ES-I3 (cell line): ENCODE data around the gene FBXL7.

Source experiments
- H3K36me3 ChIP-seq: 2 replicates; pipeline ENCODE4 v1.6.1; 2013; ENCODE audit warnings: mild to moderate bottlenecking, low read length, control low read depth, moderate library complexity; ENCODE audit not compliant: insufficient read depth
- H3K4me1 ChIP-seq: 2 replicates; pipeline ENCODE4 v1.6.1; 2013; ENCODE audit warnings: mild to moderate bottlenecking, control low read depth, low read length; ENCODE audit not compliant: insufficient read depth
- H3K9ac ChIP-seq: 2 replicates; pipeline ENCODE4 v1.6.1; 2013; ENCODE audit warnings: low read depth, mild to moderate bottlenecking, low read length, moderate library complexity
- H3K9me3 ChIP-seq: 2 replicates; pipeline ENCODE4 v1.6.1; 2013; ENCODE audit warnings: mild to moderate bottlenecking, low read length, moderate library complexity; ENCODE audit not compliant: control insufficient read depth, insufficient read depth

Gene FBXL7

DNA sequence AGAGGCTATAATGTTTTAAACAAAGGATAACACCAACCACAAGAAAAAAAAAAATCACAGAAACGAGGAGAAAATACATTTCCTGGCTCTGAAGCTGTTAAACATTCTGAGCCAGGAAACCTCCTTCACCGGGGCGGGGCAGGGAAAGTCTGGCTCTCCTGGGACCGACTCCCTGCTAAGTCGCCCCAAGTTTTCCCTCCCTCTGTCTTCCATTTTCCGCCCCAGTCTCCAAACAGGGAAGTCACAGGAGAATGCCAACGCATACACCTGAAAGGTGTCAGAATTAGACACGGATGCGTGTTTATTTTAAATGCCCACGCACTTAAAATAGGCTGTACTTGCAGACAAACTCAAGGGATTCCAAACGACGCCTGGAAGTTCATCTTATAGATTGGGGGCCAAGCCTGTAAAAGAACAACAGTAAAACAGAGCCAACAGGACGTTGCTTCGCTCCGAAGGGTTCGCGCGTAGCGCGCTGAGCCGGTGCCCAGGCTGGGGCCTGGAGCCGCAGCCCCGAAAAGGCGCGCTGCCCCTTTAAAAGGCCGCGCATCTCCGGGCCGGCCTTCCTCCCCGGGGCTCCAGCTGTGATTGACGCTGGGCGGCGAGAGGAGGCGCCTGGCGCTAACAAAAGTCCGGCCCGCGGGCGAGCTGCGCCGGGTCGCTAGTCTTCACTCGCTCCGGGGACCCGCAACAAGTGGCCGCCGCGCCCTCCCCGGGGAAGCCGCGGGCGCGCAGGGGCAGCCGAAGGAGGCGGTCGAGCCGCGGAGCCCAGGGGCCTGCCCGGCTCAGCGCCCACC lies at the start of gene FBXL7:
Gene FBXL7 (plus strand): TSS at position 653 of the 797 bp plus-strand sequence.
- Histone ChIP-seq H3K36me3 (no peaks in the 10 kb centered on the region), H3K9ac (peak within 1 kb of the TSS; percentile 87), H3K4me1 (peaks cover 3% of the 10 kb centered on the region; the same call in 1 of the 2 replicates), H3K9me3 (no peaks in the 10 kb centered on the region)

- H3K9ac ChIP-seq = no peak overlapping the region
- no peaks in the 10 kb centered on the region for H3K36me3 ChIP-seq
- no peaks in the 10 kb centered on the region; the same call in 1 of the 2 replicates for H3K9me3 ChIP-seq
- H3K4me1 ChIP-seq = no peaks in the 10 kb centered on the region
Measured at GRCh38 chr5:15450473-15450872, 49.5 kb upstream of the FBXL7 start.

- Histone ChIP-seq H3K9me3 (no peaks in the 10 kb centered on the region; the same call in 1 of the 2 replicates), H3K4me1 (no peaks in the 10 kb centered on the region), H3K9ac (no peak overlapping the region), H3K36me3 (no peaks in the 10 kb centered on the region)
Measured at GRCh38 chr5:15450949-15451348, 49.0 kb upstream of the FBXL7 start.

DNA sequence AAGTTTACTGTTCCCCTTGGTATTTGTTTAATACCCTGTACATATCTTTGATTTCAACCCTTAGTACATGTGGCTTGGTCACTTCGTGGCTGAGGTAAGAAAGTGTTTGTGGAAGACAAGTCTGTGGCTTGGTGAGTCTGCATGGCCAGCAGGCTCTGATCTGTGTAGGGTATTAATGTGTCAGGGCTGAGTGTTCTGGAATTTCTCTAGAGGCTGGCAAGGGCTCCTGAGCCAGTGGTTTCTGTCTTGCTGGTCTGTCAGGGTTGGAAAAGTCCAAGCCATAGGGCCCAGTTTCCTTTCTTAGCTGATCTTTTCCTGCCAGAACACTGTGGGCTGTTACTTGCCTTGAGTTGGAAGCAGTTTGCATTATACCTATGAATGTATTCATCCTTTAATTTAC lies 48.0 kb upstream of the FBXL7 start:
- H3K9me3 ChIP-seq = no peaks in the 10 kb centered on the region; the same call in 1 of the 2 replicates
- H3K36me3 ChIP-seq = no peaks in the 10 kb centered on the region
- H3K4me1 ChIP-seq = no peaks in the 10 kb centered on the region
- H3K9ac ChIP-seq = no peak overlapping the region

DNA sequence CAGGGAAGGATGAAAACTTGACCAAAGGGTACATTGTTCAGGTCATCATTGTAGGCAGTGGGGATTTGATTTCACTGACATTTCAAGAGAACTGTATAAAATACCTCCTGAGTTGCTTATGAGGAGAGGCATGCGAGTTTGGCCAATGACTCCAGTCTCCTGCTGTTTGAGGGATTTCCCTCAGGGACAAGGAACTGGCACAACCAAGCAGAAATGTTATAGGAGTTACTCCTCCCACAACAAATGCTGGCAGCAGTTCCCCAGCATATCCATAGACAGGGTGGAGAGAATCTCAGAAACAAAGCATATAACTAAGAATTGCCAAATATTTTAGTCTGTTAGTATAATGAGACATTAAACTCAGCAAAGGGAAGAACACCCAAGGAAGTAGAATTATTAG lies 47.2 kb upstream of the FBXL7 start:
- H3K36me3 ChIP-seq = no peaks in the 10 kb centered on the region
- no peak overlapping the region for H3K9ac ChIP-seq
- no peaks in the 10 kb centered on the region; the same call in 1 of the 2 replicates for H3K9me3 ChIP-seq
- no peaks in the 10 kb centered on the region for H3K4me1 ChIP-seq

DNA sequence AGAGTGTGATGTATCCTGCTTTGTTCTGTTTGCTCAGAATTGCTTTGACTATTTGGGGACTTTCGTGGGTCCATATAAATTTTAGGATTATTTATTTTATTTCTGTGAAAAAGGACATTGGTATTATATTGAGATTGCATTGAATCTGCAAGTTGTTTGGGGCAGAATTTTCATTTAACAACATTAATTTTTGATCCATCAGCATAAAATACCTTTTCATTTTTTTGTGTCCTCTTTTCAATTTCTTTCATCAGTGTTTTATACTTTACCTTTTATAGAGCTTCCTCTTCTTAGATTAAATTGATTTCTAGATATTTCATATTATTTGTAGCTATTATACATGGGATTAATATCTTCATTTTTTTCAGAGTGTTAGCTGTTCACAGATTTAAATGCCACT lies 40.8 kb upstream of the FBXL7 start:
- H3K9ac ChIP-seq = no peak overlapping the region
- no peaks in the 10 kb centered on the region; the same call in 1 of the 2 replicates for H3K9me3 ChIP-seq
- no peaks in the 10 kb centered on the region for H3K4me1 ChIP-seq
- no peaks in the 10 kb centered on the region for H3K36me3 ChIP-seq

GRCh38 chr5:15463231-15463980 lies 36.6 kb upstream of the FBXL7 start:
- no peak overlapping the region for H3K9ac ChIP-seq
- H3K9me3 ChIP-seq = no peaks in the 10 kb centered on the region
- no peaks in the 10 kb centered on the region for H3K36me3 ChIP-seq
- H3K4me1 ChIP-seq = no peaks in the 10 kb centered on the region

GRCh38 chr5:15472116-15472515 lies 27.9 kb upstream of the FBXL7 start:
- no peaks in the 10 kb centered on the region for H3K9me3 ChIP-seq
- H3K9ac ChIP-seq = no peak overlapping the region
- no peaks in the 10 kb centered on the region for H3K4me1 ChIP-seq
- no peaks in the 10 kb centered on the region for H3K36me3 ChIP-seq

DNA sequence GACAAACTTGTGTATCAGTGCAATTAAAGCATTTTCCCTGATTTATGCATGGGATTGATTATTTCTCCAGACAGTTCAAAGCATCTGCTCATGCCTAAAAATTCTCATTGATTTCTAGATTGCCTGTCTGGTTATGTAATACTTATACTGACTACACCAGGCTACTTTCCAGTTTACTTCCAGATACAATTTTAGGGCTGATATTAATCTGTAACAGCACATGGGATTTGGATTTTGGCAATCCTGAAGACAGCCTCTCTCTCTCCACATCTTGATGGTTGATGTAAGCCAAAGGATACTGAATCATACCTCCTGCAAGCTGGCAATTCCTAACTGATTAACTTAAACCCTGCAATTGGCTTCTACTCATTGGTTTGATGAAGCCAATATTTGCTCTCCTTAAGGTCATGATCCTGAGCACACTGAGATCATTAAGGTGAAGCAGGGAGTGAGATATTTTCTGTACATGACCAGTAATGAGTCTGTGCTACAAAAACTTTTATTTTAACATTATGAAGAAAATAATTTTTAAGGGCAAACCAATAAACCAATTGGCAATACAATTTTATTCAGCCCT lies 25.7 kb upstream of the FBXL7 start:
- Histone ChIP-seq H3K9ac (no peak overlapping the region), H3K4me1 (no peaks in the 10 kb centered on the region), H3K9me3 (no peaks in the 10 kb centered on the region), H3K36me3 (no peaks in the 10 kb centered on the region)

GRCh38 chr5:15475367-15475766 lies 24.6 kb upstream of the FBXL7 start:
- Histone ChIP-seq H3K9me3 (no peaks in the 10 kb centered on the region), H3K4me1 (no peaks in the 10 kb centered on the region), H3K36me3 (no peaks in the 10 kb centered on the region), H3K9ac (no peak overlapping the region)

- H3K36me3 ChIP-seq = no peaks in the 10 kb centered on the region
- H3K4me1 ChIP-seq = no peaks in the 10 kb centered on the region
- no peak overlapping the region for H3K9ac ChIP-seq
- H3K9me3 ChIP-seq = no peaks in the 10 kb centered on the region
Measured at GRCh38 chr5:15476977-15477376, 23.0 kb upstream of the FBXL7 start.

- Histone ChIP-seq H3K36me3 (no peaks in the 10 kb centered on the region), H3K9ac (no peak overlapping the region), H3K9me3 (no peaks in the 10 kb centered on the region), H3K4me1 (no peaks in the 10 kb centered on the region)
Measured at GRCh38 chr5:15480436-15480835, 19.5 kb upstream of the FBXL7 start.

- no peak overlapping the region for H3K9ac ChIP-seq
- no peaks in the 10 kb centered on the region for H3K36me3 ChIP-seq
- no peaks in the 10 kb centered on the region for H3K4me1 ChIP-seq
- H3K9me3 ChIP-seq = no peaks in the 10 kb centered on the region
Measured at GRCh38 chr5:15483351-15484097, 16.5 kb upstream of the FBXL7 start.

DNA sequence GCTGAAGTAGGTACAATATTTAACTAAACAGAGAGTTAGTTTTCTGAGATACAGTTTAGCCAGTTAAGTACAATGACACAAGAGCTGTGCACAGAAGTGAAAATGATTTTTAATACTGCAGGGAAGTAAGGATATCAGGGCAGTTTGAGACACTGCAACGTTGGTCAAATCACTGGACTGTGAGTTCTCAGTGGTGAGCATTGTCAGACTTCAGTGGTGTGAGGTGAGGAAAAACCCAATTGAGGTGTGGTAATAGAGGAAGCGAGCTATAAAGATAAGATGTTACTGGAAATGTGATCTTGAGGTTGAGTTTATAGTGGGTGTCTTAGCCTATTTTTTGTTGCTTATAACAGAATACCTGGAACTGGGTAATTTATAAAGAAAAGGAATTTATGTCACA lies 12.8 kb upstream of the FBXL7 start:
- Histone ChIP-seq H3K9me3 (no peaks in the 10 kb centered on the region), H3K36me3 (no peaks in the 10 kb centered on the region)

More for the DNA sequence above, 12.8 kb upstream of the FBXL7 start:
- Histone ChIP-seq H3K4me1 (no peaks in the 10 kb centered on the region), H3K9ac (no peak overlapping the region)
